RWPE2 (cell line): ENCODE measurements around the gene CORO2B.
A peak's percentile ranks its signal among the peaks of the same experiment; 100 is the strongest.

ENCODE experiments used
- ATAC-seq: fragments of 200-7000 bp; cut with Tn5 transposase; 3 replicates; pipeline ENCODE4 v1.9.1; 2021; ENCODE audit warnings: low read depth
- DNase-seq: peaks from one replicate; pipeline ENCODE4 v3.0.0-alpha.2; 2020; ENCODE audit warnings: low spot score
- H3K27ac ChIP-seq: fragments of 450-650 bp; 2 replicates; pipeline ENCODE4 v1.5.1; 2017; ENCODE audit warnings: mild to moderate bottlenecking; ENCODE audit not compliant: poor library complexity, severe bottlenecking
- H3K27me3 ChIP-seq: fragments of 250-450 bp; sonication (Bioruptor Pico); 2 replicates; pipeline ENCODE4 v1.5.1; 2021; ENCODE audit warnings: mild to moderate bottlenecking, moderate library complexity; ENCODE audit not compliant: insufficient read depth, poor library complexity, severe bottlenecking
- H3K36me3 ChIP-seq: fragments of 250-450 bp; sonication (Bioruptor Pico); 2 replicates; pipeline ENCODE4 v1.5.1; 2020; ENCODE audit warnings: low read depth, mild to moderate bottlenecking, moderate library complexity
- H3K4me1 ChIP-seq: fragments of 250-450 bp; sonication (Bioruptor Pico); 2 replicates; pipeline ENCODE4 v1.5.1; 2021; ENCODE audit warnings: mild to moderate bottlenecking, moderate library complexity; ENCODE audit not compliant: insufficient read depth, poor library complexity, severe bottlenecking
- H3K4me3 ChIP-seq: fragments of 250-450 bp; sonication (Bioruptor Pico); 2 replicates; pipeline ENCODE4 v1.5.1; 2021; ENCODE audit warnings: mild to moderate bottlenecking, moderate library complexity; ENCODE audit not compliant: severe bottlenecking
- H3K9me3 ChIP-seq: fragments of 250-450 bp; sonication (Bioruptor Pico); 2 replicates; pipeline ENCODE4 v1.5.1; 2021; ENCODE audit warnings: mild to moderate bottlenecking, moderate library complexity; ENCODE audit not compliant: severe bottlenecking
- TF ChIP-seq, protein P1 (sequence below): fragments of 450-650 bp; IDR thresholded peaks from one replicate; pipeline ENCODE4 v1.5.1; 2017; ENCODE audit warnings: mild to moderate bottlenecking, moderate library complexity; ENCODE audit not compliant: poor library complexity, severe bottlenecking

The CORO2B gene

DNA sequence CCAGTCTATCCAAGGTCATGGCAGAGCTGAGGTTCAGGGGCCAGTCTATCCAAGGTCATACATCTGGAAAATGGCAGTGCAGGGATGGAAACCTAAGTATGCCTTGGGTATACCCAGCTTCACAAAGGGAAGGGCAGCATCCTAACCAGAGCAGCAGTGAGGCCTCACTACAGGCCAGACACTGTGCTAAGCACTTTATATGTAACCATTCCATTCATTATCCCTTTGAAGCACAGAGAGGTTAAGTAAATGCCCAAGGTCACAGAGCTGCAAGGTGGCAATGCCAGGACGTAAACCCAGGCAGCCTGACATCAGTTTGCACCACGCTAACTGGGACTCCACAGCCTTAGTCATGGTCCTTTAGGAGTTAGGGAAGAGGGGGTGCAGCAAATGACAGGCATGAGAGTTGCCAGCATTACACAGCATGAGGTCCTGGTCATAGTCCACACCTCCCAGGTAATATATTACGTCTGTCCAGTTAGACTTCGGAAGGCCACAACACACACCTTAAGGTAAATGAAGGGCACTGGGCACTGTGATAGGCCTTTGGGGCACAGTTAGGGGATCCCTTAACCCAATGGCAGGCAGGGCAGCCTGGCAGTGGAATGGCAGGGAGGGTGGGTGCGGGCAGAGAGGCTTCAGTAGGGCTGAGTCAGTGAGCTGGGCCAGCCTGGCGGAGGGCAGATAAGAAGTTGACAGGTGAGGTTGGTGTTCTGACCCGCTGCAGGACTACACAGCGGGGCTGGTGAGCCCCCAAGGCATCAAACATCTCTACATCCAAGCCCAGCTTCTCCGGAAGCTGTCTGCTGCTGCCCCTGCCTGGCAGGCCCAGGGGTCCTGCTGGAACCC lies 21.1 kb upstream of the CORO2B start:
- Histone ChIP-seq H3K9me3 (no peaks in the 10 kb centered on the region), H3K36me3 (no peaks in the 10 kb centered on the region), H3K27ac (no peak overlapping the region), H3K27me3 (no peaks in the 10 kb centered on the region), H3K4me3 (no peak overlapping the region), H3K4me1 (no peaks in the 10 kb centered on the region)
- ATAC-seq (no peak), DNase-seq (peak; percentile 12)
- TF ChIP-seq, protein P1, sequence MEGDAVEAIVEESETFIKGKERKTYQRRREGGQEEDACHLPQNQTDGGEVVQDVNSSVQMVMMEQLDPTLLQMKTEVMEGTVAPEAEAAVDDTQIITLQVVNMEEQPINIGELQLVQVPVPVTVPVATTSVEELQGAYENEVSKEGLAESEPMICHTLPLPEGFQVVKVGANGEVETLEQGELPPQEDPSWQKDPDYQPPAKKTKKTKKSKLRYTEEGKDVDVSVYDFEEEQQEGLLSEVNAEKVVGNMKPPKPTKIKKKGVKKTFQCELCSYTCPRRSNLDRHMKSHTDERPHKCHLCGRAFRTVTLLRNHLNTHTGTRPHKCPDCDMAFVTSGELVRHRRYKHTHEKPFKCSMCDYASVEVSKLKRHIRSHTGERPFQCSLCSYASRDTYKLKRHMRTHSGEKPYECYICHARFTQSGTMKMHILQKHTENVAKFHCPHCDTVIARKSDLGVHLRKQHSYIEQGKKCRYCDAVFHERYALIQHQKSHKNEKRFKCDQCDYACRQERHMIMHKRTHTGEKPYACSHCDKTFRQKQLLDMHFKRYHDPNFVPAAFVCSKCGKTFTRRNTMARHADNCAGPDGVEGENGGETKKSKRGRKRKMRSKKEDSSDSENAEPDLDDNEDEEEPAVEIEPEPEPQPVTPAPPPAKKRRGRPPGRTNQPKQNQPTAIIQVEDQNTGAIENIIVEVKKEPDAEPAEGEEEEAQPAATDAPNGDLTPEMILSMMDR, result no peak

GRCh38 chr15:68558318-68559305 lies 20.2 kb upstream of the CORO2B start:
- H3K4me3 ChIP-seq, result no peak overlapping the region
- ATAC-seq (peak; percentile 28; the same call in 2 of the 3 replicates), DNase-seq (peak; percentile 65)
- TF ChIP-seq, protein P1, result no peak
- H3K27ac ChIP-seq, result no peak overlapping the region
- no peaks in the 10 kb centered on the region for H3K36me3 ChIP-seq
- no peaks in the 10 kb centered on the region for H3K4me1 ChIP-seq
- H3K9me3 ChIP-seq, result no peaks in the 10 kb centered on the region
- H3K27me3 ChIP-seq, result no peaks in the 10 kb centered on the region

DNA sequence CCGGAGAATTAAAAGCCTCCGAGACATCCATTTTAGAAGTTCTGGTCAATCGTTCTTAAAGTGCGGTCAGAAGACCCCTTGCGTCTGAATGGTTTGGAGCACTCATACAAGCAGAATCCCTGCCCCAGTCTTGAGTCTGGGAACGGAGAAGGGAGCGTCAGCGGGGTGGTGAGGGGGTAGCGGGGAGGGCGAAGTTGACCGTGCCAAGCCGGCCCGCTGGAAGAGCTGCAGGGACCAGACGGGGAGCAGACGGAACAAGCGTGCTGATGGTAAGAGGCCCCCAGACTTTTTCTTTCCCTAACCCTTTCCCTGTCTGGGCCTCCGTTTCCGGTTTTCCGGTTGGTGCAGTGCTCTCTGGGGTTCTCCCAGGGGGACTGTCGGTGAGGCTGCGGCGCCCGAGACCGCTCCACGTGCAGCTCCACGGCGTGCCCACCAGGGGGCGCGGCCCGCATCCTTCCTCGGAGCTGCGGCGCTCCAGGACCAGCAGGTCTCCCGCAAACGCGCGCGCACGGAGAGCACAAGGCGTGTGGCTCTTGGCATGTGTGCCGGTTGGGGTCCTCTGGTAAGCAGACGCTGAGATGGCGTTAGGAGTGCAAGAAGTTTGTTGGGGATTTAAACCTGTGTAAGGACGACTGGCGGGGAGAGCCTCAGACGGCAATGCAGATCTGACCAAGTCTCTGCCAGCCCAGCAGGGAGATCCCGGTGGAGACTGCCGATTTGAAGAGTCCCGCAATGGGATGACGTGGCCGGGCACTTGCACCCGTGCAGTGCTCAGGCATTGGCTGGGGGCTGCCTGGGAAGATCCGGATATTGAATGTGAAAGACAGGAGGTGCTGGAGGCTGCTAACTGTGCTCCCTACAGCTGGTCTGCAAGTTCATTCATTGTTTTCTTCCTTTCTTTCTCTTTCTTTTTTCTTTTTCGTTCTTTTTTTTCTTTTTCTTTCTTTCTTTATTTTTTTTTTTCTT lies 19.2 kb upstream of the CORO2B start:
- DNase-seq, result peak; percentile 85
- TF ChIP-seq, protein P1, result peak; percentile 99
- peak; percentile 89 for ATAC-seq

GRCh38 chr15:68560501-68561113 lies 18.2 kb upstream of the CORO2B start:
- Histone ChIP-seq H3K9me3 (no peaks in the 10 kb centered on the region), H3K4me3 (no peak overlapping the region), H3K27ac (no peak overlapping the region), H3K27me3 (no peaks in the 10 kb centered on the region), H3K4me1 (no peaks in the 10 kb centered on the region), H3K36me3 (no peaks in the 10 kb centered on the region)
- TF ChIP-seq, protein P1, result no peak
- ATAC-seq (no peak), DNase-seq (peak; percentile 63)

More for the DNA sequence above, 19.2 kb upstream of the CORO2B start:
- H3K4me1 ChIP-seq, result no peaks in the 10 kb centered on the region
- no peaks in the 10 kb centered on the region for H3K9me3 ChIP-seq
- peak overlapping the region; percentile 17 for H3K4me3 ChIP-seq
- H3K27me3 ChIP-seq, result no peaks in the 10 kb centered on the region
- H3K27ac ChIP-seq, result no peak overlapping the region
- no peaks in the 10 kb centered on the region for H3K36me3 ChIP-seq
